Measurements from ENCODE around the gene FNDC3B. TPM values are rescaled to one million over a fixed set of nuclear protein-coding genes. Genes with fewer than 3 reads are reported as not detected.

The FNDC3B gene
- total and polyA plus RNA-seq, 2 of the 8 experiments (the other 6 are each of a cell fraction or from before 2014, with no cell fraction given), result 14.1 to 44.4 TPM

GRCh38 chr3:172145031-172145686 is 105.8 kb downstream of the FNDC3B start (continued):
- no peak for TF ChIP-seq RNF2 (IDR thresholded peaks at IDR 0.05; ENCODE audit: borderline replicate concordance, low read depth, low read length, missing control alignments, poor library complexity, severe bottlenecking)
- TF ChIP-seq SP4 (IDR thresholded peaks at IDR 0.05; ENCODE audit: low read length), result no peak
